ENCODE measurements around the gene IFI27L1. TPM values are rescaled to one million over a fixed set of nuclear protein-coding genes. Genes with fewer than 3 reads are reported as not detected.

The IFI27L1 gene, protein sequence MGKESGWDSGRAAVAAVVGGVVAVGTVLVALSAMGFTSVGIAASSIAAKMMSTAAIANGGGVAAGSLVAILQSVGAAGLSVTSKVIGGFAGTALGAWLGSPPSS
- 19.1 to 22.6 TPM (median 20.0 TPM) in 5 replicates for total RNA-seq (2022; extraction: Qiagen RNA extraction)

GRCh38 chr14:94080621-94081385, at the start of gene IFI27L1, which contains the start of gene DDX24:
IFI27L1 (plus strand) TSS chr14:94081310; CDS start chr14:94096938, 15,628 bp downstream.
DDX24 (minus strand) TSS chr14:94081202; CDS start chr14:94079742, 1,460 bp downstream.

GRCh38 chr14:94110552-94111181, 29.6 kb downstream of the IFI27L1 start, which contains the start of gene IFI27:
IFI27 (plus strand) TSS chr14:94110736.

DNA sequence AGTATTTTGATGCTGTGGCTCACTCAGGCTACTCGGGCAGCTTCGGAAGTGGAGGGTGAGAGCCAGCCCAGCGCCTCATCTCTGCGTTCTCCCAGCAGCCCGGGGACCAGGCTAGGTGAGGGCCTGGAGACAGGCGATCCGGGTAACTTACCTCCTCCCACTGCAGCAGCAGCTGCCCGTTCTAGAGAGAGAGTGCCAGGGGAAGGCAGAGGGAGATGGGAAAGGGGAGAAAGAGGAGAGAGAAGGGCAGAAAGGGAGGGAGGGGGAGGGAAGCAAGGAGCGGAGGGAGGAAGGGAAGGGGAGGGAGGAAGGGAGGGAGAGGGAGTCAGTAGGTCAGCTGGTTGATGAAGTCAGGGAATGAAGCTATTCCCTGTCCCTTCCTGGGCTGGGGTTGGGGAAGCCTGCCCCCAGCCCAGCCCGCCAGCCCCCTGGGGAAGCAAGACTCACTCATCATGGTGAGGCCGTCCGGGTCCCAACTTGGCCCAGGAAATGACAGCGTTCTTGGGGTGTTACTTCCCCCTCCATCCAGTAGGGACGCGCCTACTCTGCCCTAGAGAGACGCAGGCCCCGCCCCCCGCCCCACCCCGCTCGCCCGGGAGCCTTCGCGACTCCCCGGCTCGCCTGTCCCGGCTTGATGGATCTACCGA, 48.1 kb downstream of the IFI27L1 start, which contains the start of gene IFI27L2:
Gene IFI27L2, minus strand, starts transcription at position 494 of the 647 bp plus-strand sequence. Its CDS starts 40 bp downstream, at position 454.

Other genes starting within 250 kb of the IFI27L1 start
- not detected in 5 replicates for gene FAM181A, start 154.0 kb upstream of the IFI27L1 start, total RNA-seq (2022; extraction: Qiagen RNA extraction)
- gene ASB2, start 104.7 kb upstream of the IFI27L1 start, total RNA-seq (2022; extraction: Qiagen RNA extraction): 0.67 to 1.4 TPM (median 0.80 TPM) in 5 replicates
- gene CCDC197, start 84.0 kb upstream of the IFI27L1 start, total RNA-seq (2022; extraction: Qiagen RNA extraction): not detected in 5 replicates
- 2.5 to 3.6 TPM (median 3.0 TPM) in 5 replicates for gene OTUB2, start 55.0 kb upstream of the IFI27L1 start, total RNA-seq (2022; extraction: Qiagen RNA extraction)
- gene DDX24, start 108 bp upstream of the IFI27L1 start, total RNA-seq (2022; extraction: Qiagen RNA extraction): 176 to 188 TPM (median 182 TPM) in 5 replicates
- gene IFI27, start 29.4 kb downstream of the IFI27L1 start, total RNA-seq (2022; extraction: Qiagen RNA extraction): 0.49 to 1.5 TPM (median 1.2 TPM) in 5 replicates
- gene IFI27L2, start 48.3 kb downstream of the IFI27L1 start, total RNA-seq (2022; extraction: Qiagen RNA extraction): 53.0 to 60.8 TPM (median 60.8 TPM) in 5 replicates
- gene PPP4R4, start 93.0 kb downstream of the IFI27L1 start, total RNA-seq (2022; extraction: Qiagen RNA extraction): 0.21 to 0.60 TPM (median 0.42 TPM) in 5 replicates
- not detected in 5 replicates for gene SERPINA10, start 212.0 kb downstream of the IFI27L1 start, total RNA-seq (2022; extraction: Qiagen RNA extraction)
- gene SERPINA6, start 242.0 kb downstream of the IFI27L1 start, total RNA-seq (2022; extraction: Qiagen RNA extraction): 0.81 to 1.6 TPM (median 0.88 TPM) in 5 replicates

Data from A549 treated with Mapracorat at 1 μM for 4 hours (cell line).